HG02870 (cell line): ENCODE results near the gene NKX2-1.

Experiments used
- ATAC-seq: cut with Tn5 transposase; IDR thresholded peaks from one replicate; pipeline ENCODE4 v1.9.1; 2021; ENCODE audit warnings: mild to moderate bottlenecking, moderate library complexity; ENCODE audit not compliant: unreplicated experiment

Gene NKX2-1

GRCh38 chr14:36518031-36518585, 1.9 kb downstream of the NKX2-1 start:
- ATAC-seq: no peak

- no peak for ATAC-seq
Observed at GRCh38 chr14:36517242-36518030, 2.6 kb downstream of the NKX2-1 start.

GRCh38 chr14:36516719-36517241, 3.3 kb downstream of the NKX2-1 start:
- ATAC-seq: no peak

GRCh38 chr14:36515896-36516718, 3.9 kb downstream of the NKX2-1 start:
- ATAC-seq: no peak

GRCh38 chr14:36515105-36515593, 4.9 kb downstream of the NKX2-1 start:
- no peak for ATAC-seq

GRCh38 chr14:36514278-36515104, 5.5 kb downstream of the NKX2-1 start:
- no peak for ATAC-seq

- no peak for ATAC-seq
Observed at GRCh38 chr14:36513451-36514277, 6.4 kb downstream of the NKX2-1 start.

- no peak for ATAC-seq
Observed at GRCh38 chr14:36513012-36513420, 7.0 kb downstream of the NKX2-1 start.

GRCh38 chr14:36512585-36513003, 7.4 kb downstream of the NKX2-1 start:
- ATAC-seq: no peak

- no peak for ATAC-seq
Observed at GRCh38 chr14:36511981-36512584, 7.9 kb downstream of the NKX2-1 start.

GRCh38 chr14:36510874-36511273, 9.2 kb downstream of the NKX2-1 start:
- no peak for ATAC-seq

GRCh38 chr14:36510078-36510799, 9.8 kb downstream of the NKX2-1 start:
- no peak for ATAC-seq

GRCh38 chr14:36509069-36509917, 10.7 kb downstream of the NKX2-1 start:
- no peak for ATAC-seq

- ATAC-seq: no peak
Observed at GRCh38 chr14:36508418-36509068, 11.5 kb downstream of the NKX2-1 start.

- no peak for ATAC-seq
Observed at GRCh38 chr14:36507847-36508417, 12.1 kb downstream of the NKX2-1 start.

GRCh38 chr14:36506732-36507614, 13.1 kb downstream of the NKX2-1 start:
- ATAC-seq: no peak
